ENCODE results near the gene CUX1. TPM values are rescaled to one million over a fixed set of nuclear protein-coding genes. Genes with fewer than 3 reads are reported as not detected.

Gene CUX1
- total and polyA plus RNA-seq, 2 donors (not counting 1 experiment from before 2014, with no cell fraction given) = 10.8 to 86.5 TPM

GRCh38 chr7:101973130-101973529 lies 155.7 kb downstream of the CUX1 start:
- intact Hi-C loops (cut with micrococcal nuclease) = no loop called here
- Histone ChIP-seq H4K20me1 (ENCODE audit: control insufficient read depth, insufficient read depth, low read length, poor library complexity, severe bottlenecking) (peaks cover 12% of the 10 kb centered on the region), H2AFZ (ENCODE audit: insufficient read depth, low read depth, low read length, poor library complexity, severe bottlenecking) (no peak overlapping the region), H3K27me3 (replicated peaks in 1 of 4; ENCODE audit: control extremely low read depth in 1 of 4, control insufficient read depth in 3 of 4, insufficient read depth in 4 of 4, low read length in 3 of 4) (no peaks in the 10 kb centered on the region), H3K4me3 (ENCODE audit: control extremely low read depth in 1 of 5, extremely low read depth in 1 of 5, insufficient read depth in 1 of 5, low read depth in 2 of 5, low read length in 4 of 5) (no peak overlapping the region), H3K4me2 (replicated peaks; ENCODE audit: low read depth, low read length, poor library complexity, severe bottlenecking) (no peak overlapping the region), H3K36me3 (replicated peaks in 1 of 2; ENCODE audit: control extremely low read depth in 1 of 2, control insufficient read depth in 1 of 2, extremely low read depth in 1 of 2, insufficient read depth in 2 of 2, low read length in 1 of 2) (no peaks in the 10 kb centered on the region), H3K9ac (ENCODE audit: low read length) (no peak overlapping the region), H3K9me3 (ENCODE audit: control extremely low read depth in 1 of 3, control insufficient read depth in 2 of 3, insufficient read depth in 1 of 3, low read length in 2 of 3) (peaks cover 0 to 5% (median 0%) of the 10 kb centered on the region in 3 donors), H3K27ac (ENCODE audit: low read length in 2 of 2) (no peak overlapping the region), H3K4me1 (ENCODE audit: control insufficient read depth in 2 of 2, insufficient read depth in 2 of 2, low read length in 2 of 2) (no peaks in the 10 kb centered on the region), H3K79me2 (ENCODE audit: control insufficient read depth, insufficient read depth, low read length) (peaks cover 26% of the 10 kb centered on the region)
- Mint-ChIP-seq H3K27ac (no peak overlapping the region), H3K4me3 (no peak overlapping the region), H3K9me3 (ENCODE audit: insufficient read depth) (peaks cover 3% of the 10 kb centered on the region), H3K4me1 (peaks cover 7% of the 10 kb centered on the region), H3K27me3 (no peaks in the 10 kb centered on the region)
- ATAC-seq (ENCODE audit: low read depth) = no peak
- ChIA-PET POLR2A (no interaction called here), CTCF (no interaction called here)
- no peak for DNase-seq
- no peak for TF ChIP-seq EZH2 (IDR thresholded peaks at IDR 0.05; ENCODE audit: borderline replicate concordance, insufficient read depth, low read depth, low read length, poor library complexity, severe bottlenecking)
- TF ChIP-seq, protein P1, sequence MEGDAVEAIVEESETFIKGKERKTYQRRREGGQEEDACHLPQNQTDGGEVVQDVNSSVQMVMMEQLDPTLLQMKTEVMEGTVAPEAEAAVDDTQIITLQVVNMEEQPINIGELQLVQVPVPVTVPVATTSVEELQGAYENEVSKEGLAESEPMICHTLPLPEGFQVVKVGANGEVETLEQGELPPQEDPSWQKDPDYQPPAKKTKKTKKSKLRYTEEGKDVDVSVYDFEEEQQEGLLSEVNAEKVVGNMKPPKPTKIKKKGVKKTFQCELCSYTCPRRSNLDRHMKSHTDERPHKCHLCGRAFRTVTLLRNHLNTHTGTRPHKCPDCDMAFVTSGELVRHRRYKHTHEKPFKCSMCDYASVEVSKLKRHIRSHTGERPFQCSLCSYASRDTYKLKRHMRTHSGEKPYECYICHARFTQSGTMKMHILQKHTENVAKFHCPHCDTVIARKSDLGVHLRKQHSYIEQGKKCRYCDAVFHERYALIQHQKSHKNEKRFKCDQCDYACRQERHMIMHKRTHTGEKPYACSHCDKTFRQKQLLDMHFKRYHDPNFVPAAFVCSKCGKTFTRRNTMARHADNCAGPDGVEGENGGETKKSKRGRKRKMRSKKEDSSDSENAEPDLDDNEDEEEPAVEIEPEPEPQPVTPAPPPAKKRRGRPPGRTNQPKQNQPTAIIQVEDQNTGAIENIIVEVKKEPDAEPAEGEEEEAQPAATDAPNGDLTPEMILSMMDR (IDR thresholded peaks at IDR 0.05) = no peak
- 95% methylated on average over 4 of the region's 8 CpGs for WGBS (ENCODE audit: insufficient coverage)

GRCh38 chr7:101974393-101974792 lies 157.0 kb downstream of the CUX1 start:
- Histone ChIP-seq H4K20me1 (ENCODE audit: control insufficient read depth, insufficient read depth, low read length, poor library complexity, severe bottlenecking) (peaks cover 12% of the 10 kb centered on the region), H3K4me2 (replicated peaks; ENCODE audit: low read depth, low read length, poor library complexity, severe bottlenecking) (no peak overlapping the region), H3K4me3 (ENCODE audit: control extremely low read depth in 1 of 5, extremely low read depth in 1 of 5, insufficient read depth in 1 of 5, low read depth in 2 of 5, low read length in 4 of 5) (no peak overlapping the region), H3K9ac (ENCODE audit: low read length) (no peak overlapping the region), H3K27me3 (replicated peaks in 1 of 4; ENCODE audit: control extremely low read depth in 1 of 4, control insufficient read depth in 3 of 4, insufficient read depth in 4 of 4, low read length in 3 of 4) (no peaks in the 10 kb centered on the region), H3K9me3 (ENCODE audit: control extremely low read depth in 1 of 3, control insufficient read depth in 2 of 3, insufficient read depth in 1 of 3, low read length in 2 of 3) (peaks cover 0 to 5% (median 0%) of the 10 kb centered on the region in 3 donors), H3K27ac (ENCODE audit: low read length in 2 of 2) (no peak overlapping the region), H2AFZ (ENCODE audit: insufficient read depth, low read depth, low read length, poor library complexity, severe bottlenecking) (no peak overlapping the region), H3K4me1 (ENCODE audit: control insufficient read depth in 2 of 2, insufficient read depth in 2 of 2, low read length in 2 of 2) (no peaks in the 10 kb centered on the region), H3K36me3 (replicated peaks in 1 of 2; ENCODE audit: control extremely low read depth in 1 of 2, control insufficient read depth in 1 of 2, extremely low read depth in 1 of 2, insufficient read depth in 2 of 2, low read length in 1 of 2) (no peaks in the 10 kb centered on the region), H3K79me2 (ENCODE audit: control insufficient read depth, insufficient read depth, low read length) (peaks cover 19% of the 10 kb centered on the region)
- intact Hi-C loops (cut with micrococcal nuclease) = no loop called here
- H3K4me1 Mint-ChIP-seq = peaks cover 7% of the 10 kb centered on the region
- no CpG with 5 or more reads among the region's 6 CpGs for WGBS (ENCODE audit: insufficient coverage)
- no peak for ATAC-seq (ENCODE audit: low read depth)
- H3K4me3 Mint-ChIP-seq = no peak overlapping the region
- H3K27ac Mint-ChIP-seq = no peak overlapping the region
- ChIA-PET CTCF (interaction anchor here (1.2 kb wide), 1 partner anchor 17 kb away, joined by 3 read pairs; no protein-coding TSS in a partner anchor), POLR2A (no interaction called here)
- no peaks in the 10 kb centered on the region for H3K27me3 Mint-ChIP-seq
- peaks cover 3% of the 10 kb centered on the region for H3K9me3 Mint-ChIP-seq (ENCODE audit: insufficient read depth)
- TF ChIP-seq, protein P1 (IDR thresholded peaks at IDR 0.05) = no peak
- no peak for TF ChIP-seq EZH2 (IDR thresholded peaks at IDR 0.05; ENCODE audit: borderline replicate concordance, insufficient read depth, low read depth, low read length, poor library complexity, severe bottlenecking)
- no peak for DNase-seq
